IPS-NIHi7 (cell line): ENCODE measurements around the gene LHX3.

Source experiments
- DNase-seq: peaks from one replicate; pipeline ENCODE4 v3.0.0; 2012; ENCODE audit warnings: mixed read lengths; ENCODE audit errors: extremely low spot score

Gene LHX3

DNA sequence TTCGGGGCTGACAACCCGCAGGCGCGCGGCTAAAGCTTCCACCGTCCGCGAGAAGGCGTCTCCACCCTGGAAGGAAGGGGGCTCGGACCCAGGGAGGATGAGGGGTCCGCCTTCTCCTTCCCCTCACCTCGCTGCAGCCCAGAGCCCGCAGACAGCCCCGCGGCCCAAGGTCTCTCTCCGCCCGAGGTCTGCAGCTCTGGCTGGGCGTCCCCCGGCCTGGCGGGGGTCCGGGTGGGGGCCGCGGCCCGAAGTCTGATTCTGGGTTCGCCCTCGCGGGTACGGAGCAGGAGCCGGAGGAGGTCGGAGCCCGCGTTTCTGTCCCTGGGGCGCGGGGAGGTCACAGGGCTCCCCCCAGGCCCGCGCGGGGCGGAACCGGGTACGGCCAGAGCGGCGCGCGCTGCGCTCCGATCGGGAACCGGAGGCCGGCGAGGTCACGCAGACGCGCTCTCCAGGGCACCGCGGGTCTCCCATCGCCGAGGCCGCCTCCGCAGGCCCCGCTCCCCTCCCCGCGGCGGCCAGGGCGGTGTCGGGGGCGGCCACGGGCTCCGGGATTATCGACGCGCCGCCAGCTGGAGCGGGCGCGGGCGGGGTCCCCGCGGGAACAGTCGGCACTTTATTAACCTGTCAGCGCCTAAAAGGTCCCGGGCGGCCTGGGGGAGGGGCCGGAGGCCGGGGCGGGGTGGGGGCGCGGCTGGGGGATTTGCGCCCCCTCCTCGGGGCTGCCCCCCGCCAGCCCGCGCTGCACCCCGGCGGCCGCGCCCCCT, 11.6 kb downstream of the LHX3 start:
- DNase-seq = no peak

DNA sequence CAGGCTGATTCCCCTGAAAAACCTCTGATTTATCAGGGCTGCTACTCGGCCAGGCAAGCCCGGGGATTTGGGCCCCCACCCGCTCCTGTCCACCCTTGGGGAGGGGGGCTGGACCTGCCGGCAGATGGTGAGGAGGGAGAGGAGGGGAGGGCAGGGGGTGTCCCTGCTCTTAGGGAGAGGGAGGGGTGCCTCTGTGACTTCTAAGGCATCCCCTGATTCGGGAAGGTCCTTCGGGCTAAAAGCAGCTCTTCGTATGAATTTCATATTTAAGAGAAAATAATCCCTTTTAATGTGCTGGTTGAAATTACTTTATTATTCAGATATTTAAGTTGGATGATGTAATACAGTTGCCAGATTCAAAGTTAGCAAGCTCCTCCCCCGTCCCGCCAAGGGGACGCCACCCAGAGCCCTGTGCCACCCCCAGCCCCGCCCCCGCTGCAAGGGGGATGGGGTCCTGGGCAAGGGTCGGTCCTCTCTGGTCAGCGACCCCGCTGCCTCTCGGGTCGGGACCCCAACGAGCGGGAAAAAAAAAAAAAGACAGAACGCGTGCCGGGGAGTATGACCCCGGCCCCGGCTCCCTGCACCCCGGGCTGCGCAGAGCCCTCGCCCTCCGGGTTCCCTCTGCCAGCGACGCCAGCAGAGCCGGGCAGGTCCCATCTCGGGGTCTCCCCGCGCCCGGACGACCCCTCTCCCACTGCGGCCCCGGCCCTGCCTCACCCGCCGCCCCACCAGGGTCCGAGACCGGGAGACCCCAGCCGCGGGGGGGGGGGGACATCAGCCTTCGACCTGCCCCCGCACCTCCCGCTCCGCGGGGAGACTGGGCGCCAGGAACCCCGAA, 12.4 kb downstream of the LHX3 start:
- DNase-seq = no peak

DNA sequence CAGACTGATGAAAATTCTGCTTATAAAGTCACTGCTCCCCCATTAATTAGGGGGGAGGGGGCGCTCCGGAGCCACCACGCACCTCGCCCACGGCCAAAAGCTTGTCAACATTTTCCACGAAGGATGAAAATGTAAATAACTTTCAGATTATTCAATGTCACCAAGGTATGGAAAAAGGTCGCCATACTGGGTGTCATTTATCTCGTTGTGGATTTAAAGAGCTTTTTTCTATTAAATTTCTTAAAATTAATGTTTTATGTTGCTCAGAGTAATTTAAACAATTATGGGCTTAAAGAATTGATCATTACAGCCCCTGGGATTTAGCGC, 13.0 kb downstream of the LHX3 start:
- no peak for DNase-seq

DNA sequence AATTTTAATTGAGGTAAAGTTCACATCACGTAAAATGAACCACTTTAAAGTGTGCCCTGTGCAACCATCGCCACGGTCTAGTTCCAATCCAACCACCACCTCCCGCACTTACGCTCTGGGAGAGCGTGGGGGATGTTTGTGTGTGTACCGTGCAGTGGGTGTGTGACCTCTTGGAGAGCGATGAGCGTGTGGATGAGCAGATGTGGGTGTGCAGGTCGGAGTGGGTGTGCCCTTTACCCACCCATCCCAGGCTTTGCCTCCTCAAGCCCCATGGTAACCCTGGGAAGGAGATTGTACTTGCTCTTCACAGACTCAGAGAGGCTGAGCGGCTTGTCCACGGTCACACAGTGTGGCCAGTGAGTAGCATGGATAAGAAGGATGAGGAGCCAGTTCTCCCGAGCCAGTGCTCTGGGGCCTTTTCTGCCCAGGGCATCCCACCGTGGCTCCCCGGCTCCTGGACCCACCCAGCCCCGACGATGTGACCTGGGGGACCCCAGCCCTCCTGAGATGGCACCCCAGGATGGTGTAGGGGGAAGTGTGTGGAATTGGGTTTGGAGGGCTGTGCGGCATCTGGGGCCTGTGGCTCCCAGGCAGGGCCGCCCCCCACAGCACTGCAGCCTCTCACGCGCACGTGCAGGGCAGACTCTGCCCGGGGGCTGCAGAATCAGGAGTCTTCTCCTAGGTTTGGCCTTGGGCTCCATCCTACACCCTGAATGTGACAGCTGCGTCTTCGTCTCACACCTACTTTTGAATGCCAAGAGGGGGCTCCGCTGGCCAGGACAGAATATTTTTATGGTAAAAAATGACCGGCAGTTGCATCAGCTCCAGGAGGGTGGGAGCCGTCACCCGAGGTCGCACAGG, 13.6 kb downstream of the LHX3 start:
- no peak for DNase-seq

DNA sequence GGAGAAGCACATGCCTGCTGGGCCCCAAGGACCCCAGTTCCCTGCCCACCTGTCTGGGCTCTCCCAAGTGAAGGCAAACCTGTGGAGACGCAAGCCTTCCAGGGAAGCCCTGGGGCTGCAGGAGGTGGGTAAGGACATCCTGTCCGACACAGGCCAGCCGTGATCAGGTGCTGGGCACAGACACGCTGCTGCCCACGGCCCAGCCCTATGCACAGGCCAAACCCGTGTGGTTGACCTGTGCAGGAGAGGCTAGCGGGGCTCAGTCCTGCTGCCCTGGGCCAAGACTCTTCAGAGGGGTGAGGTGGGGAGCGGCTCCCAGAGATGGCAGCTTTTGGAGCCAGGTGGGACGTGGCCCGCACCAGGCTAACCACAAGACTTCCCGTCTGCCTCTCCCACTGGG, 14.3 kb downstream of the LHX3 start:
- DNase-seq = no peak

DNA sequence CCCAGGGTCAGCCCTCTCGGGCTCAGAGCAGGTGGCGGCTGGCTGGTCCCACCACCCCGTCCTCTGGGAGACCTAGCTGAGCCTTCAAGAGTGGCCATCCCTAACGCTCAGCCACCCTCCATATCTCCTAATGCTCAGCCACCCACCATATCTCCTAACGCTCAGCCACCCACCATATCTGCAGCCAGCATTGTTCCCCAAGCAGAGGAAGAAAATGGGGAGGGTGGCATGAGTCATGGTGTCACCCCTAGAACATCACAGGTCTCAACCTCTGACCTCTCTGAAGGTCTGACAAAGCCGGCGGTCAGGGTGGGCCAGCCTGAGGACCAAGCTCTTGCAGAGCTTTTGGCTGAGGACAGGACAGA, 14.7 kb downstream of the LHX3 start:
- no peak for DNase-seq

DNA sequence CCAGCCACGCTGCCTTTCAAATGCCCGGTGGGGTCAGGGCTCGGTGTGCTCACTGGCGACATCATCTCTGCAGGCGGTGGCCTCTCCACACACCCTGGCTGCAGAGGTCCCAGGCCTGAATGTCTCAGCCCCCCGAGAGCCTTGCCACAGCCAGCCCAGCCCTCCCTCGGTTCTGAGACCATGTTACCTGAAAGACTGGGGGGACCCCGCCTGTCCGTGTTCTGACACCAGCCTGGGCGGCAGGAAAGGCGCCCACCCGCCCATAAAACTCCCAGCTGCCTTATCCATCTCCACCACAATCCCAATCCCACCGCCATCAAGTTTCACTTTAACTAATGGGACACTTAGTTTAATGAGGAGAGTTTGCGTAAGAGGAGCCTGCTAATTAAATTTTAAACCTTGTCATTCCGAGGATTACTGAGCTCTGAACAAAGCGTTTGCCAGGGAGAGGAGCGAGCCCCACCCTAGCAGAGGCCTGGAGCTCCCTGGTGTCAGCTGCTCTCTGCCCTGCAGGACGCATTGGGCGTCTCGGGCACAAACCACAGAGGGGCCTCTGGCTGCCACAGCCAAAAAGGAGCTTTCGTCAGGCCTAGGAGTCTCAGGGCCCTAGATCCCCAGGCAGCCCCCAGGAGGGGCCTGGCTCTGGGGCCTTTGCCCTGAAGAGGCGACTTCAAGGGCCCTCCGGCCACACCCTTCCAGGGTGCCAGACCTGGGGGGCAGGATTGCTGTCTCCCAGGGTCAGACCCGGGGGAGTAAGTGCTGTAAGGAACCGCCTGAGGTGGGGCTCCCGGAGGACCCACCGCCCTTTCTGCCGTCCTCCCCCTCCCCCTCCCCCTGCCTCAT, 15.3 kb downstream of the LHX3 start:
- DNase-seq = no peak

DNA sequence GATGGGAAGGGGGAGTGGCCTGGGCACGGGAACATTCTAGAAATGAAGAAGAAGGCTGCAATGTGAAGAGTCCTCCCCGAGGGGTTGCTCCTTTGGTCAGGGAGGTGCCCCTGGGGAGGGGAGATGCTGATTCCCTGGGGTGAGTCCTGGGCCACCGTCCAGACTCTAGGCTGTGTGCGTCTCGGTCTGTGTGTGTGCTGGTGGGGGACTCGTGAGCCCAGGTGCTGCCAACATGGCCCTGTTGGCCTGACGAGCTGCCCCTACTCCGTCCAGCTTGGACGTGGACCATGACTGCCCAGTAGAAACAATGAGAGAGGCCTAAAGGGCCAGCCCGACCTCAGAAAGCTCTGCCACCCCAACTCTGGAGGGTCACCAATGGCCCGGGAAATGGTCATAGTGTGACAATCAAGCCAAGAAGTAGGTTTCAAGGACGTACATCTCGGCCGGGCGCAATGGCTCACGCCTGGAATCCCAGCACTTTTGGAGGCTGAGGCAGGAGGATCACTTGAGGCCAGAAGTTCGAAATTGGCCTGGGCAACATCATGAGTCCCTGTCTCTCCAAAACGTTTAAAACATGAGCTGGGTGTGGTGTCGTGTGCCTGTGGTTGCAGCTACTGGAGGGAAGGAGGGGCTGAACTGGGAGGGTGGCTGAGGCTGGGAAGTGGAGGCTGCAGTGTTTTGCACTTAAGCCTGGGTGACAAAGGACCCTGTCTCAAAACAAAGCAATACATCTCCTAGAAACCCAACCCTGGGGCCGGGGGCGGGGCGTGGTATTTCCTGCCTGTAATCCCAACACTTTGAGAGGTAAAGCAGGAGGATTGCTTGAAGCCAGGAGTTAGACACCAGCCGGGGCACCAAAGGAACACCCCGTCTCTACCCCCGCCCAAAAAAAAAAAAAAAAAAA, 17.0 kb downstream of the LHX3 start:
- no peak for DNase-seq

DNA sequence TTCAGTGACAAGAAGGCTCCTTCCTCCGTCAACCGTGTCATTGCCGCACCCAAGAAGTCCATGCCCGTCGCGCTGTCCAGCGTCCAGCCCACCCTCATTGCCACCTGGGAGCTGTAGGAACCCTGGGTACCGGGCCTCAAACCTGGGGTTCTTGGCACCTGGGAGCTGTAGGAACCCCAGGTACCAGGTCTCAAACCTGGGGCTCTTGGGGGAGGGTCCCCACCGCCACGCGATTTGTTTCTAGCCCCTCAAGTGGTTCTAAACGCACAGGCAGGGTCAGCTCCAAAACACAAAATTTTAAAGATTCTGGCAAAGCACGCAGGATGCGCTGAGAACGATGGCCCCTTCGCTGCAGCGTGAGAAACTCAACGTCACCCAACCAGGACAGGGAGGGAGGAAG, 17.7 kb downstream of the LHX3 start:
- no peak for DNase-seq

DNA sequence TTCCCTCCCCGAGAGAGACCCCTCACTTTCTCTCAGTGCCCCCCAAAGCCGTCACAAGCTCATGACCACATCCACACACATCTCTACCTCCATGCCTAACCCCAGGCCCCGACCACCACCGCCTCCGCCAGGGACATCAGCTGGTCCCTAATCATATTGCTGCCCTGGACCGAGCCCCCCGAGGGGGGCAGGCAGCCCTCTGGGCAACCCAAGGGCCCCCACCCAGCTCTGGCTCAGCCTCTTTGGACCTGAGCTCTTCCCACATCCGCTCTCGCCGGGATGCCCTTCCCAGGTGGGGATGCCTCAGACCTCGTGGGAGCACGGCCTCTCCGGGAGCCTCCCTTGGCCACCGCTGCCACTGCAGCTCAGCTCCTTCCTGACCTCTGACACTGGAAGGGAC, 18.5 kb downstream of the LHX3 start:
- DNase-seq = no peak

DNA sequence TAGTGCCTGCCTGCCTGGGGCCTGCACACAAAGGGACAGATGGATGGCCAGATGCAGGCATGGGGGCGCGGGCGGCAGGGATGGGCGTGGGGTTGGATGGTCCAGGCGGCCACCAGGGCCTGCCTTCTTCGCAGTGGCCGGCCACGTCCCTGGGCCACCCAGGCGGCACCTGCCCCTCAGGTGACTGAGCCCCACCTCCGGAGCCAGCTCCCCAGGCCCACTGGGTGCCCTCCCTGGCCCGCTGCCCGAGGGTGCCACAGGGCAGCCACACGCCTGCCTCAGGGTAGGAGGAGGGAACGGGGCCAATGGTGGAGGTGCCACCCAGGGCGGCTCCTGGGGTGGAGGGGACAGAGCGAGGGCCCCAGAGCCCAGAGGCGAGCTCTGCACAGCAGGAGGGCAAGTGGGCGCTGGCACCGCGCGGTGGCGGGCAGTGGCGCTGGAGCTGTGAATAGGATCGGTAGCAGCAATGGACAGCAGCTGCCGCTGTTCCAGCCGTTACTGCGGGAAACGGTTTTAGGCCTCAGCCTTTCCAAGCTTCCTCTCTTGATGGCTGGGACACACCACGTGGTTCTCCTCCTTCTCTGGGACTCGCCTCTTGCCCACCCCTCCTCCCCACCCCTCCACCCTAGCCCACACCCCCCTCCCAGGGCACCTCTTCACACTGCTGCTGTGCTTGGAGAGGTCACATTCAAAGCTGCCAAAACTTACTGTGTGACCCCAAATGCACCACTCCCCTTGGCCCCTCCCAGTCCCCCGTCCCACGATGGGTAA, 19.1 kb downstream of the LHX3 start:
- no peak for DNase-seq

DNA sequence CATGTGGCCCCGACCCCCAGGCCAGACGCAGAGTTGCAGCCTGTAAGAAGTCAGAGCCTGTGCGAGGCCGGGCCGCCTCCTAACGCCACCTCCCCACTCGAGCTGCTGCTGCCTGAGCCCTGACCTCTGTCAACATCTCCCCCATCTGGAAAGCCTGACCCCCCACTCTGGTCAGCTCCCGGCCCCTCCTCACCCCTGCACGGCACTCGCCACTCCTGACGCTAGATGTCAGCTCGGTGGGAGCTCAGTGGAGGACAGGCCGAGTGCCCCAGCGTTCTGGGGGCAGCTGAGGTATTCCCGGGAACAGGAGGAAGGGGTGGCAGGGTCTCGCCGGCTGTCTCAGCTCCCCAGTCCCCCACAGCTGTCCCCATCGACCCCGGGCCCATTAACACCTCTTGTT, 19.9 kb downstream of the LHX3 start:
- no peak for DNase-seq

DNA sequence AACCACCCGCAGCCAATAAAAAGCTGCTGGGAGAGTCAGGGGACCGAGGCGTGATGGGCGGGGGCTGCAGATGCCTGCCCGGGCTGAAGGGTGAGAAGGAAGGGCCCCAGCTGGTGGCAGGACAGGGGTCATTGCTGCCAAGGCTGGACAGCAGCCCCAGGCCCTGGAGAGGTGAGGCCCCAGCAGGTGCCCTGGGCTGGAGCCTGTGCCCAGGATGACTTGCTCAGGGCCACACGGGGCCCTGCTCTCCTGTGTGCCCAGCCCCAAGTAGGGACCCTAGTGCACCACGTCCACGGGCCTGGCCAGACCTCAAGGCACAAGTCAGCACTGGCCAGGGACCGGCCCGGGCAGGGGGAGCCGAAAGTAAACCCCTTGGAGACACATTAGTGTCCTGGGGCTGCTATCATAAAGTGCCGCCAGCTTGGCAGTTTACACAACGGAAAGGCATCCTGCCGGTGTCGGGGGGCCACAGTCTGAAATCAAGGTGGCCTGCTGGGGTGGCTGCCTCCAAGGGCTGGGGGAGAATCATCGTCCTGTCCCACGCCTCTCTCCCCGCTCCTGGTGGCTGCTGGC, 22.0 kb downstream of the LHX3 start:
- DNase-seq = no peak

DNA sequence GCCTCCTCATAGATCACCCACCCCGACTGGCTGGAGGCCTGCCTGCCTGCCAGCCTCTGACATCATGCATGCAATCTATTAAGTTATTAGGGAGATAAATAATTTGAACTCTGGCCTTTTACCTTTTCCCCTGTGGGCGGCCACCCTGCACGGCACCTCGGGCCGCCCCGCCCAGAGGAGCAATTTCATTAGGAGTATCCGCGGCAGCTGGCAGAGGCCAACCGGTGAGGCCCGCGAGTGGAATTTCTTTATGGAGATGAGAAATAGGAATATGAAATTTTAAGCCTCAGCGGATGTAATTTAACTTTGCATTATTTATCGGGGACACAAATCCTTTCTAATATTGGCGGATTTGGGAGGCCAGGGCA, 22.5 kb downstream of the LHX3 start:
- no peak for DNase-seq

DNA sequence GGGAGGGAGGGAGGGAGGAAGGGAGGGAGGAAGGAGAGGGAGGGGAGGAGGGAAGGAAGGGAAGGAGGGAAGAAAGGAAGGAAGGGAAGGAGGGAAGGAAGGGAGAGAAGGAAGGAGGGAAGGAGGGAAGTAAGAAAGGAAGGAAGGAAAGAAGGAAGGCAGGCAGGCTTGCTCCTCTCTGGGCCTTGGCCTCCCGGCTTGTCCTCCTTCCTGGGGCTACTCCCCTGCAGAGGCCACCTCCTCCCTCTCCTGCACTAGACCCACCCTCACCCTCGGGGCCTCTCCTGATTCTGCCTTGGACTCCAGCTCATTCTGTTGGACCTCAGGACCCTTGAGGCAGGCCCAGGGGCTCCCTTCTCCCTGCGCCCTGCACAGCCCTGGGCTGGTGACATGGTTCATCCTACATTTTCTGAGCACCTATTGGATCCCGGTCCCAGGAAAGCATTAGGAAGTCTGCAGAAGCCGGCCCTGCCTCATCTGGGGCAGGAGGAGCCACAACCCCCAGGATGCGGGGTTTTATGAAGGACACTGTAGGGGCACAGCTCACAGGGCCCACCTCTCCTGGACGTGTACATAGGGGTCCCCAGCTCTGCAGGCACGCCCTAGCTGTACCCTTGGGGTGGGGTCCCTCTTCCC, 23.0 kb downstream of the LHX3 start:
- DNase-seq = no peak

DNA sequence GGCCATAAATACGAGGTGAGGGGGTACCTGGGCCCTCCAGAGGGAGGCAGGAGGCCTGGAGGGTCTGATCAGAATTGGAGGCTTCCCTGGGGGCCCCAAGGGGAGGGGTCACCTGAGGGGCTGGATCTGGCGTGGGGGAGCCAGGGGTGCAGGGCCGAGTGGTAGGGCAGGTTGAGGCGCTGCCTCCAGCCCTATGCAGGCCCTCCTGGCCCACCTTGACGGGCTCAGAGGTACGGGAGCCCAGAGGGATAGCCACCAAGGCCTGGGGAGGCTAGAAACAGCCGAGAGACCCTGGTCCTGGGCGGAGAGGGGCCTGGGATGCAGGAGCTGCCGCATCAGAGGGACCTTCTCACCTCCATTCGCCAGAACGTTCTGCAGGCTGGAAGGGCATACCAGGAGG, 24.3 kb downstream of the LHX3 start:
- DNase-seq = no peak

DNA sequence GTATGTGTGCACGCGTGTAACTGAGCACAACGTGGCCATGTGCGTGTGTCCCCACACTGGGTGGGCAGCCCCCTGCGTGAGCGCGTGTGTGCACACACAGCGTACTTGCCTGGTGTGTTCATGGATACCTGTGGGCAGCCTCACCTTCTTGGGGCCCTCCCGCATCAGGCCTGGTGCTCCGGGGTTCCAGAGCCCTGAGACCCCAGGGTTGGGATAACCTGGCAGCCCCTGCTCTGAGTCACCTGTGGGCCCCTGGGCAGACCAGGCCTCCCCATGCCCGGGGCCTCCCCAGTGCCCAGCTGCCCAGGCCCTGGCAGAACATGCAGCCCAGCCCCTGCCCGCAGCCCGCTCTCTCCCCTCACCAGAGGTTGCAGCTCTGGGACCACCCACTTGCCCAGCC, 25.2 kb downstream of the LHX3 start:
- DNase-seq = no peak

DNA sequence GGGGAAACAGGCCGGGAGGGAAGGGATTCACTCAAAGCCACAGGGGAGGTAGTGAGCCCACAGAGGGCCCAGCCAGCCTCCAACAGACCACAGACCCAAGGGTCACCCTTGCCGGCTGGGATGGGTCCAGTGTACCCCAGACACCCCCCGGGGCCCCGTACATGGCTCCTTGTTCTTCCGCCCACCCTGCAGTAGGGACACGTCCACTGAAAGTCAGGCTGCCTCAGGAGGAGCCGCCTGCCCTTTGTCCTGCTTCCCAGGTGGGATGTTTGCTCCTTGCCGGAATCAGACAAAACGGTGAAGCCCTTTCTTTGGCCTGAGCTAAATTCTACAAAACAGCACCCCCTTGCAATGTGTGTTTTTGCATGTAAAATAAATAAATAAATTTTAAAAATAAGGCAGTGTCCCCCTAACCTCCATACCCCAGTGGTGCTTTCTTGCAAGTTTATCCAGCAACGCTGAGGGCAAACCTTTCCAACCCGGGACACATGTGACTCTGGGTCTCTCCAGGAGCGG, 25.8 kb downstream of the LHX3 start:
- no peak for DNase-seq

DNA sequence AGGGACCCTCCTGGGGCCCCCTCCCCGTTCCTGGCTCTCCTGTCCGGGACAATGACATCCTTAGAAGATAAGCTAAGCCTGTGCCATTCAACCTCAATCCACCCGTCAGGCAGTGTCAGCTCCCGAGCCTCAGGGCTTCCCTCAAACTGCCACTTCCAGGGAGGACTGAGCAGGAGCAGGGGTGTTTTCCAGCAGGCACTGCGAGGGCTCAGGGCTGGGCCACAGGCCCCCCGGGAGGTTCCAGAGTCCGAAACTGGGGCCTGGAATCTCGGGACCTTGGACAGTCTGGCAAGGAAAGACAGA, 26.2 kb downstream of the LHX3 start:
- DNase-seq = no peak
